GM18502 (cell line): ENCODE data around the gene WDR33.
"Not testable (repeated sequence)": the region's sequence is repeated elsewhere in the genome, so short reads cannot be mapped to it uniquely, and the experiment has no call there.

ENCODE experiments used
- ATAC-seq: cut with Tn5 transposase; IDR thresholded peaks from one replicate; pipeline ENCODE4 v1.9.1; 2021; ENCODE audit warnings: mild to moderate bottlenecking; ENCODE audit not compliant: unreplicated experiment, poor library complexity

The WDR33 gene

DNA sequence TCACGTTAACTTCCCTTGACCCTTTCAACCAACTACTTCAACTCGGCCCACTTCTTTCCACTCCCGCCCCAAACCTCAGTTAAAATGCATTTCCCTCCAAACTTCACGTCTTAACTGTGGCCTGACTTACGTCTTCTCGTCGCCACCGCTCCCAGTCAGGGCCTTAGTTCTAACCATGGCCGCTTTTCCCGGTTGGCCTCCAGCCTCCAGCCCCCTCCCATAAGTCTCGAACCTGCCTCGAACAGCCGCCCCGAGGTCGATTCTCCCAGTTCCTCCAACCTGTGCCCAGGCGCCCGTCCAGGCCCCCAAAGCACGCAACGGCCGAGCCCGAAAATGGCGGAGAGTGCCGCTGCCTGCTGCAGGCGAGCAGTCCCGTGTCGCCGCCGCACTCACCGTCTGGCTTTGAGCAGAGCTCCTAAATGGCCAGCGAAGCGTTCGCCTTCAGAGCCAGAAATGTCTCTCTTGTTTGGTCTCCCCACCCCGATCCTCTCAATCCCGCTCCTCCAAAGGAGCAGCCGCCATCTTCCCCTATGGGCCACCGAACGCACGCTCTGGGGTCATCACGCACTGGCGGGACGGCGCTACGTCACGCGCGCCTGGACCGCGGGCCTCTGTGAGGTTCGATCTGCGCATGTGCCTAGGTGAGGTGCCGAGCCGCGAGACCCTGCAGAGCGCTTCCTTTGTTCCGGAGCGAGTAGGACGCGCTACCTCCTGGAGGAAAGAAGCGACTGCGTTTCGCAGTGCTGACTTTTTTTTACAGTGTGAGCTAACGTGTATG lies at the start of gene WDR33:
Gene WDR33 (minus strand): TSS at position 553 of the 778 bp plus-strand sequence. CDS start 40,190 bp downstream, outside the sequence.
- peak; percentile 98 for ATAC-seq

DNA sequence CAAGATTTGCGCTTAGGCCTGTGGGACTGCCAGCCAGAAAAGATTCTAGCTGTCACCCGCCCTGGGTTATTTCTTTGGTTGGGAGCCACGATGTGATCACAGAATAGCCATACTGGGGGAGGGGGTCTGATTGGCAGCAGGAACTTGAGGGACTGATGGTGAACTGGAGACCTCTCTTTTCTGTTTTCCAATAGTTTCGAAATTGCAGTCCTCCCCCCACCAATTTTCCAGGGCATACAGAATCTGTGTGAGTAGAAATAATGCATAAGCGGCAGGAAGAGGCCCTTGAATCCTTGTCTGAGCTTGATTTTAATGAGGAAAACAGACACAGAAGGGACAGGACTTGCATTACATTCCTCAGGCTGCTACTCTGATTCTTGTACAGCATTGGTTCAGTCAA lies 49.2 kb upstream of the WDR33 start:
- no peak for ATAC-seq

DNA sequence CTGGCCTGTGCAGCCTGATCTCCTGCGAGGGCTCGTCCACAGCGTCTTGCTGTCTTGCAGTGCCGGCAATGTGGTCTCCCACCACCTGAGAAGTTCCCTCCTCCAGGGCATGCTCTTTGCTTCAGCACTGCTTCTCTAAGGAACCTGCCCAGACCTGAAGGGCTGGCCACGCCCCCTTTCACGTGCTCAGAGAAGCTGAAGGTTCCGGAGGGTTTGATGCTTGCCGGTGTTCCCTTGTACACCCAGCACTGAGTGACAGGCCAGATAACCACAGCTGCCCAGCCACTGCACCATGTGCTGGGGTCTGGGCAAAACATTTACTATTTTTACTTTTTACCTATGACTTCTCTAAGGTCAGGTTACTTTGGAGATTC lies 48.7 kb upstream of the WDR33 start:
- no peak for ATAC-seq

DNA sequence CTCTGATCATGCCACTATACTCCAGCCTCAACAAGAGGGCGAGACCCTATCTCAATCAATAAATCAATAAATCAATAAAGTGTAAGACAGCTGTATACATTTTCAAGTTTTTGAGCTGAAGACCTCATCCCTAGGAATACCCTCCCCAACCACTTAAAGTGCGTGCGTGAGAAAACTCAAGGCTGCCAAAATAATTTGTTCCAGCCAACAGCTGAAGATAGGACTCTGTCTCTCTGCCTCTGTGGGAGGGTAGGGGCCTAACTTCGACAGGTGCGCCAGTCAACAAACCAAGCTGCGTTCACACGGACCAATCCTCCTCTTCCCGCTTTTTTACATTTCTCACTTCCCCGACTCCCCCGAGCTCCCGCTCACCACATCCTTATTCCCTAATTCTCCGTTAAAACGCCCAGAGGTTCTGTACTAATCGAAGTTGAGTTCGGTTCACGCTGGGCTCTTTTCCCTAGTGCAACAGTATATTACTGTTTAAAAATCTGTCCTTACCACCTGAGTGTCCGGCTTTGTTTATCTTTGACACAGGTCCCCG lies 46.4 kb upstream of the WDR33 start:
- no peak for ATAC-seq

DNA sequence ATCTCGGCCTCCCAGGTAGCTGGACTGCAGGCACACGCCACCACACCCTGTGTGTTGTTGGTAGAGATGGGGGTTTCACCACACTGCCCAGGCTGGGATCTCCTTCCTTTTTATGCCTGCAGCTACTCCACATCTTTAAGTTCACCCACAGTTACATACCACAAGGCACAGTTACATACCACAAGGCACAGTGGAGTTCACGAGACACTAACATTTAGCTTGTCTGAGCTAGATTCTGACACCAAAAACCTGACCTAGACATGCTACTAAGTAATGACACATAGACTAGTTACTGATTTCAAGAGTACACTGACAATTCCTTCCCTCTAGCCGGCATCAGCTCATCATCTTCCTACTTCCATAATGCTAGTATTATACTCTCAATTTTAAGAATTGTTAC lies 42.7 kb upstream of the WDR33 start:
- ATAC-seq = no peak

DNA sequence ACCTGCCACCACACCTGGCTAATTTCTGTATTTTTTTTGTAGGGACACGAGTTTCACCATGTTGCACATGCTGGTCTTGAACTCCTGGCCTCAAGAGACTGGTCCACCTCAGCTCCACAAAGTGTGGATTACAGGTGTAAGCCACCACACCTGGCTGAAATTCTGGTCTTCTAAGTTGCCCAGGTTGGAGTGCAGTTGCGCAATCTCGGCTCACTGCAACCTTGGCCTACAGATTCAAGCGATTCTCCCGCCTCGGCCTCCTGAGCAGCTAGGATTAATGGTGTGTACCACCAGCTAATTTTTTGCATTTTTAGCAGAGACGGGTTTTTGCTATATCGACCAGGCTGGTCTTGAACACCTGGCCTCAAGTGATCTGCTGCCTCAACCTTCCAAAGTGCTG lies 41.4 kb upstream of the WDR33 start:
- no peak for ATAC-seq

DNA sequence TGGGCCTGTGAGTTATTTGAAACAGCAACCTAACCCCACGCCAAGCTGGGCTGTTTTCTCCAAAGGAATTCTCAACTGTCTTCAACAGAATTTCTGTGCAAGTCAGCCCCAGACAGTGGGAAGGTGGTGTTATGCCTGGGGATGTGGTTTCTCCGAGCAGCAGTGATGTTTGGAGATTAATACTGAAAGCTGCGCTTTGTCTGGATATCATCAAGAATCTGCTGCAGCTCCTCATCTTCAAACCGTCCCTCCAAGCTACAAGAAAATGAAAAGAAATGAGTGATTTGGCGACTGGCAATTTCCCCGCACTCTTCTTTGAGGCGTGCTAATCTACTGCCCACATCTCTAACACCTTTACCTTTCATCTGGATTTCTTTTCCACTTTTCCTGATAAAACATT lies 37.0 kb upstream of the WDR33 start:
- no peak for ATAC-seq

DNA sequence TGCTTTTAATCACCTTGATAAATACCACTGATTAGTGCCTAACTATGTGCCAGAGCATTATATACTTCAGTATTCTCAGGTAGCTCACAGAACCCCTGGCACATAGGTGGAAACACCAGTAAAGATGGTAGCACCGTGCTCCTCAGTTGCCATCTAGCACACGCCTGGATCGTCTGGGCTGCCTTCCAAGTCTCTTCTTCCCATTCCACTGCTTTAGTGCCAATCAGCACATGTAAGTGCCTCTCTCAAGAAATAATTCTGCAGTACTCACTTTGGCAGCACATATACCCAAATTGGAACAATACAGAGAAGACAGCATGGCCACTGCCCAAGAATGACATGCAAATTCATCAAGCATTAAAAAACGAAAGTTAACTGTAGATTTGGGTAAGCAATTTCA lies 34.0 kb upstream of the WDR33 start:
- no peak for ATAC-seq

DNA sequence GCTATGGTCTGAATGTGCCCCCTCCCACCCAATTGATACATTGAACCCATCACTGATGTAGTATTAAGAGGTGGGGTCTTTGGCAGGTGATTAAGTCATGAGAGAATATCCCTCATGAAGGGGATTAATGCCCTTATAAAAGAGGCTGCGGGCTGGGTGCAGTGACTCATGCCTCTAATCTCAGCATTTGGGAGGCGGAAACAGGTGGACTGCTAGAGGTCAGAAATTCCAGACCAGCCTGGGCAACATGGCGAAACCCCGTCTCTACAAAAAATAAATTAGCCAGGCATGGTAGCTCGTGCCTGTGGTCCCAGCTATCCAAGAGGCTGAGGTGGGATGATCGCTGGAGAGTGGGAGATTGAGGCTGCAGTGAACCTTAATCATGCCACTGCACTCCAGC lies 32.7 kb upstream of the WDR33 start:
- no peak for ATAC-seq

DNA sequence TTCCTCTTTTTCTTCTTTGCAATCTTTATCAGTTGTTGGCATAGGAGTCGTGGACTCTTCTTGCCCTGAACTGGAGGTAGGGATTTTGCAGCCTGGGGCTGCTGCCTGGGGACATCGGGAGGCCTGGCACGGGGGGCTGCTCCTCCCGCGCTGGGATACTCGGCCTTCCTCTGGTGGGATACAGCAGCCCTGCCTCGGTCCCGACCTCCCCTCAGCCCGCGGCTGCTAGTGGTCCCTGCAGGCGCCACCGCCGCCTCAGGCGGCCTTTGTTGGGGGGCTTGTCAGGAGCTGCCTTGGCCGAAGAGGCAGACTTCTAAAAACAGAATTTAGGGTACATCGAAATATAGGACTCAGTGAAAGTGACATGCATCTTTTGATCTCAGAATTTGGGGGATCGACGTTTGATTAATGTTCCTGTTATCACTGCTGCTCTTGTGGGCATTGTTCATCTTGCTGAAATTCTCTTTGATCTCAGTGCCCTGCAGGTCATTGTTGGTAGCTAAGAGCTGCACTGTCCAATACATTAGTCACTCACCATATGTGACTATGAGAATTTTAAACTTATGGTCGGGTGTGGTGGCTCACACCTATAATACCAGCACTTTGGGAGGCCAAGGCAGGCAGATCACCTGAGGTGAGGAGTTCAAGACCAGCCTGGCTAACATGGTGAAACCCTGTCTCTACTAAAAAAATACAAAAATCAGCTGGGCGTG lies 30.7 kb upstream of the WDR33 start:
- ATAC-seq = no peak

DNA sequence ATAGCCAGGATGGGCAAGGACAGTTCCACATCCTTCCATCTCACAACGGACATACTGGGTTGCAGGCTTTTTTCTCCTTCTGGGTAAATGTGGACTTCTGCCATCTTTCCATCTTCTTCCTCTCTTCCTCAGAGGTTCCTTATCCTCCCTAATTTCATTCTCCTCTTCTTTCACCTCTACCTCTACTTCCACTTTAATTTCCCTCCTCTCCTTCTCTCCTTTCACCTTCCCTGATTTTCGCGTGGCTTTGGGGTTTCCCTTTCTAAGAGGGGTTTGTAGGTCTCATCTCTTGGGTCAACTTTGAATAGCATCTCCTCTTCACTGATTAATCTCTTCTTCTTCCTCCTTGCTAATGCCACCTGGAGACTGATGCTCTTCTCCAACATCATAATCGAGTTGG lies 29.9 kb upstream of the WDR33 start:
- no peak for ATAC-seq

DNA sequence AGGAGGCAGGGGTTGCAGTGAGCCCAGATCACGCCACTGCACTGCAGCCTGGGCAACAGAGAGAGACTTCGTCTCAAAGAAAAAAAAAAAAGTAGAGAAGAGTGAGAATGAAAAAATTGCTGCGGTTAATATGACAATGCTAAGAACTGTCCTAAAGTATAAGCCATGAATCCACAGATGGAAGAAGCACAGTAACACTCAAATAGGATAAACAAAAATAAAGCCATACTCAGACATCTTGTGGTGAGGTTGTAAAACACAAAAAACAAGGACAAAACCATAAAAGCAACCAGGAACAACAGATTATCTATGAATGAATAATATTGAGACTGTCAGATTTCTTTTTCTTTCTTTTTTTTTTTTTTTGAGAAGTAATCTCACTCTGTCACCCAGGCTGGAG lies 24.0 kb upstream of the WDR33 start:
- ATAC-seq = no peak

DNA sequence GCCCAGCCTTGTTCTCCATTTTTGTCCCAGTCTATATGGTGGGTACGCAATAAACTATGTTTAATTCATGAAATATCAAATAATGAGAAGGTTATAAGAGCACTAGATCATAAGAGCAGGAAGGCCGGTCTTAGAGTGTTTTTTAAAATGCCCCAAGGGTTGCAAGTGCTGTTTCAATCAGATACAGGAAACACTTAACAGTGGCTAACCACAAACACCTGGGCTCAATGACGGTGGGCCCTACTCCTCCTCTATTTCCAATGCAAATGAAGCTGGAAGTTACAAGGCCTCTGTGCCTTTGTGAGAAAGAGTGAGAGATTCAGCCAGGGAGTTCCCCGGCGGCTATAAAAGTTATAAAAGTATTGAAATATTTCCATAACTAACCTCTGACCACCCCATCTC lies 18.9 kb upstream of the WDR33 start:
- ATAC-seq = peak; percentile 99

DNA sequence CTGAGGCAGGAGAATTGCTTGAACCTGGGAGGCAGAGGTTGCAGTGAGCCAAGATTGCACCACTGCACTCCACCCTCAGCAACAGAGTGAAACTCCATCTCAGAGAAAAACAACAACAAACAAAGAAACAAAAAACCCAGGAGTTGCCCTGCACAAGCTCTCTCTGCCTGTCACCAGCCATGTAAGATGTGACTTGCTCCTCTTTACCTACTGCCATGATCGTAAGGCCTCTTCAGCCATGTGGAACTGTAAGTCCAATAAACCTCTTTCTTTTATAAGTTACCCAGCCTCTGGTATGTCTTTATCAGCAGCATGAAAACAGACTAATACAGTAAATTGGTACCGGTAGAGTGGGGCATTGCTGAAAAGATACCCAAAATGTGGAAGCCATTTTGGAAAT lies 15.7 kb upstream of the WDR33 start:
- ATAC-seq = not testable (repeated sequence)

DNA sequence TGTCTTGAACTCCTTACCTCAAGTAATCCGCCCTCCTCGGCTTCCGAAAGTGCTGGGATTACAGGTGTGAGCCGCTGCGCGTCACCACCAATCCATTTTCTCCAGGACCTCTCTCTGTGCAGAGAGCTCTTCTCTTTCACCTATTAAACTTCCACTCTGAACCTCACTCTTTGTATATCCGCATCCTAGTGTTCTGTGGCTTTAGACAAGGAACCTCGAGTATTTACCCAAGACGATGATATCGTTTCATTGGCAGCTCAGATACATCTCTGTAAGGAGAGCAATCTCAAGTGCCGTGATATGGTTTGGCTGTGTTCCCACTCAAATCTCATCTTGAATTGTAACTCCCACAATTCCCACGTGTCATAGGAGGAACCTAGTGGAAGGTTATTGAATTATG lies 15.1 kb upstream of the WDR33 start:
- ATAC-seq = no peak

DNA sequence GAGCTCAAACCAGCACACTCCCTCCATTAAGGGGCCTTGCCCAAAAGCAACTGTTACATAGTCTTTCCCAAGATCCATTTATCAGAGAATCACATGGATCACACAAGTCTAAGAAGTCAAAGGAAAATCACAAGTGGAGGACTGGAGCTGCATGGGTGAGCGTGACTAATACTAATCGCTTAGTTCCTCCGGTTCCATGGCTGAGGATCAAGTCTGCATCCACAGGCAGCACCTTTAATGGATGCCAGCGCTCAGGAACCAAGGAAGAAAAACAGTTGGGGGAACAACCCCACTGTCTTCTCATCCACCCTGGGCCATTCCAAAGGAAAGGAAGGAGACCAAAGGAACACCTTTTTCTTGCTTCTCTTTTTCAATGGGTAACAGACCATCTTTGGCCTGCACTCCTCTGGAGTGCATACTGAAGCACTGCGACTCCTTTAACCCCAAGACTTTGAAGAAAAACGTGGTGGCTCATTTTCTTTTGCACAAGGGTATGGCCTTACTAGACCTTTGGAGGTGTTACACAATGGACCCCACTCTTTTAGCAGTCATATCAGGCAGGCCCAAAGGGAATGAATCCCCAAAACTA lies 9.2 kb upstream of the WDR33 start:
- no peak for ATAC-seq

DNA sequence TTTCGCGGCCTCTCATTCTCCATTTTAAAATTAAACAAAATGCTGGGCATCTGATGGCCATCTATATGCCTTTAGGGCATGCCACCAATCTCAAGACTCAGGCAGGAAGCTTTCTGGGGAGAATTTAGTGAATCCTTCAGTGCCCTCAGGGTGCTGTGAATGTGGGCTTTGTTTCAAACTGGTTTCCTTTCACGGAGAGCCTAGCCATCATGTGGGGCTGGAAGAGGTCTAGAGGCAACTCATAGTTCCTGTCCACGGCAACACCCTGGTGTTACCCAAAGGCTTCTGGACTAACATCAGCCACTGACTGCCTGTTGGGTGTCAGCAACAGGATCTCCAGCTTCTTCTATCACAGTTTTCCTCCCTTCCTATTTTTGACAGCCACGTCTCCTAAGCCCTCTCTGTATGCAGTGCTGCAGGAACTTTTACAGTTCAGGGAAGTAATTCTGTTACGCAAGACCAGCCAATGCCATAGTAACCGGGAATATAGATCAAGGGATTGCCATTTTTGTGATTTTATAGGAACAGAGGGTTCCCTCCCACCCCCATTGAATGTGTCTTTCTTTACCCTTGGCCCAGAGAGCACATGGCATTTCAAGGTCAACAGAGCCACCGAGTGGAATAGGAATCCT lies 7.9 kb upstream of the WDR33 start:
- no peak for ATAC-seq

DNA sequence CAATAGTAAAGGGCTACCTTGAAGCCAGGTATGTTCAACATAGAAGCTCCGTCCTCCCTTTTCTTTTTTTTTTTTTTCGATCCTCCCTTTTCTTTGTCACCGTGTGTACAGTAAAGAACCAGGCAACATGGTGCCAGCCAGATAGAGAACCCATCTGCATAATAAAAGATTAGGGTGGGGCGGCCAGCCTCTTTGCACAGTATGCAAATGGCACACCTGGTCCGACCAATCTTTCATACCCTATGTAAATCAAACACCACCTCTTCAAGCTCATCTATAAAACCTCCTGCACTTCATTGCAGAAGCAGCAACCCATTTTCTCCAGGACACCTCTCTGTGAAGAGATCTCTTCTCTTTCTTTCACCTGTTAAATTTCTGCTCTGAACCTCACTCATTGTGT lies 7.3 kb upstream of the WDR33 start:
- no peak for ATAC-seq

DNA sequence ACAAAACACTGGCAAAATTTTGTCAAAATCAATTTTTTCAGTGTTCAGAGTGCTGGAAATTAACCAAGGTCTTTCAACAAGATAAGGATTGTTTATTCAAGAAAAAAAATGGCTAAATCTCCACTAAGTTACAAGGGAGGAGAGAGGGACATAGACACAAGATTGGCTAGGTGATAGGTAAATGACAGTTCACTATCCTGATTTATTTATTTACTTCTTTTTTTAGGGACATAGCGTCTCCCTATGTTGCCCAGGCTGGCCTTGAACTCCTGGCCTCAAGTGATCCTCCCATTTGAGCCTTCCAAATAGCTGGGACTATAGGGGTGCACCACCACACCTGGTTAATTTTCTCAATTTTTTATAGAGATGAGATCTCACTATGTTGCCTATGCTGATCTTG lies 3.7 kb upstream of the WDR33 start:
- ATAC-seq = no peak

DNA sequence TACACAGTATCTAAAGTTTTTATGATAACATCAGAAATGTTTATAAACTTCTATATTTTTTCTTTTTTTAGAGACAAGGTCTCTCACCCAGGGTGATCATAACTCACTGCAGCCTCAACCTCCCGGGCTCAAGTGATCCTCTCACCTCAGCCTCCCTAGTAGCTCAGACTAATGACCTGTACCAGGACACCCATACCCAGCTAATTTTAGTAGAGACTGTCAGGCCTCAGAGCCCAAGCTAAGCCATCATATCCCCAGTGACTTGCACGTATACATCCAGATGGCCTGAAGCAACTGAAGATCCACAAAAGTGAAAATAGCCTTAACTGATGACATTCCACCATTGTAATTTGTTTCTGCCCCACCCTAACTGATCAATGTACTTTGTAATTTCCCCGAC lies 1.5 kb upstream of the WDR33 start:
- ATAC-seq = not testable (repeated sequence)
